NB4 (cell line): ENCODE data around the gene DNM1.

Source experiments
- DNase-seq: peaks from one replicate; pipeline ENCODE4 v3.0.0; 2010; ENCODE audit warnings: low read depth
- H3K4me3 ChIP-seq: one replicate; pipeline ENCODE4 v1.5.1; 2011; ENCODE audit warnings: mild to moderate bottlenecking, low read depth, low read length, moderate library complexity
- MYC ChIP-seq: IDR thresholded peaks from 2 replicates; pipeline ENCODE4 v1.6.1; 2011; ENCODE audit warnings: low read depth, low read length
- POLR2A ChIP-seq: IDR thresholded peaks from 2 replicates; pipeline ENCODE4 v1.6.1; 2011; ENCODE audit warnings: mild to moderate bottlenecking; ENCODE audit not compliant: insufficient read length; ENCODE audit errors: extremely low read depth
- TF ChIP-seq, protein P1 (sequence below): IDR thresholded peaks from one replicate; pipeline ENCODE4 v1.5.1; 2012; ENCODE audit warnings: low read depth, low read length
- TF ChIP-seq, protein P2 (sequence below): IDR thresholded peaks from 2 replicates; pipeline ENCODE4 v1.6.1; 2011; ENCODE audit warnings: low read depth, low read length

DNM1 gene

DNA sequence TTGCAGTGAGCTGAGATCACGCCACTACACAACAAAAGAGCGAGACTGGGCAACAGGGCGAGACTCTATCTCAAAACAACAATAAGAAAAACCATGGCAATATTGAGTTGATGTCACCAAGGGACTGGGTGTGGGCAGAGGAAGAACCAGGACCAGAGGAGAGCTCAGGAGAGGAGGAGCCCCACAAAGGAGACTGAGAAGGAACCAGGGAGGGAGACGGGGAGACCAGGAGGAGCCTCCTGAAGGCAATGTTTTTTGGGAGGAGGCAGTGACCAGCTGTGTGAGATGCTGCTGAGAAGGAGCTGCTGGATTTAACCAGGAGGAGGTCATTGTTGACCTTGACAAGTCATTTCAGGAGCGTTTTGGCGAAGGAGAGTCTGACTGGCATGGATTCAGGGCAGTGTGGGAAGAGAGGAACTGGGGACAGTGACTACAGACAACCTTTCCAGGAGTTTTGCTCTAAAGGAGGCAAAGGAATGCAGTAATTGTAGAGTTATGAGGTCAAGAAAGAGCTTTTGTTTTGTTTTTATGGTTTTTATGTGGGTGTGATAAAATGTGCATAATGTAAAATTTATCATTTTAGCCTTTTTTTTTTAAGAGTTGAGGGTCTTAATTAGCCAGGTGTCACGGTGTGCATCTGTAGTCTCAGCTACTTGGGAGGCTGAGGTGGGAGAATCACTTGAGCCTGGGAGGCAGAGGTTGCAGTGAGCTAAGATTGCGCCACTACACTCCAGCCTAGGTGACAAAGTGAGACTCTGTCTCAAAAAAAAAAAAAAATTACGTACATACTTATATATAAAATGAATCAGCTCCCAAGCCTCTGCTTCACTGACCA is 101.2 kb downstream of the DNM1 start:
- TF ChIP-seq MYC (no peak), POLR2A (no peak)
- TF ChIP-seq, protein P1, sequence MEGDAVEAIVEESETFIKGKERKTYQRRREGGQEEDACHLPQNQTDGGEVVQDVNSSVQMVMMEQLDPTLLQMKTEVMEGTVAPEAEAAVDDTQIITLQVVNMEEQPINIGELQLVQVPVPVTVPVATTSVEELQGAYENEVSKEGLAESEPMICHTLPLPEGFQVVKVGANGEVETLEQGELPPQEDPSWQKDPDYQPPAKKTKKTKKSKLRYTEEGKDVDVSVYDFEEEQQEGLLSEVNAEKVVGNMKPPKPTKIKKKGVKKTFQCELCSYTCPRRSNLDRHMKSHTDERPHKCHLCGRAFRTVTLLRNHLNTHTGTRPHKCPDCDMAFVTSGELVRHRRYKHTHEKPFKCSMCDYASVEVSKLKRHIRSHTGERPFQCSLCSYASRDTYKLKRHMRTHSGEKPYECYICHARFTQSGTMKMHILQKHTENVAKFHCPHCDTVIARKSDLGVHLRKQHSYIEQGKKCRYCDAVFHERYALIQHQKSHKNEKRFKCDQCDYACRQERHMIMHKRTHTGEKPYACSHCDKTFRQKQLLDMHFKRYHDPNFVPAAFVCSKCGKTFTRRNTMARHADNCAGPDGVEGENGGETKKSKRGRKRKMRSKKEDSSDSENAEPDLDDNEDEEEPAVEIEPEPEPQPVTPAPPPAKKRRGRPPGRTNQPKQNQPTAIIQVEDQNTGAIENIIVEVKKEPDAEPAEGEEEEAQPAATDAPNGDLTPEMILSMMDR = no peak
- TF ChIP-seq, protein P2, sequence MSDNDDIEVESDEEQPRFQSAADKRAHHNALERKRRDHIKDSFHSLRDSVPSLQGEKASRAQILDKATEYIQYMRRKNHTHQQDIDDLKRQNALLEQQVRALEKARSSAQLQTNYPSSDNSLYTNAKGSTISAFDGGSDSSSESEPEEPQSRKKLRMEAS = no peak
- DNase-seq = no peak
- no peak overlapping the region for H3K4me3 ChIP-seq
